Measurements from ENCODE around the gene PELI3.
"Not testable (repeated sequence)": the region's sequence is repeated elsewhere in the genome, so short reads cannot be mapped to it uniquely, and the experiment has no call there.

Gene PELI3, protein sequence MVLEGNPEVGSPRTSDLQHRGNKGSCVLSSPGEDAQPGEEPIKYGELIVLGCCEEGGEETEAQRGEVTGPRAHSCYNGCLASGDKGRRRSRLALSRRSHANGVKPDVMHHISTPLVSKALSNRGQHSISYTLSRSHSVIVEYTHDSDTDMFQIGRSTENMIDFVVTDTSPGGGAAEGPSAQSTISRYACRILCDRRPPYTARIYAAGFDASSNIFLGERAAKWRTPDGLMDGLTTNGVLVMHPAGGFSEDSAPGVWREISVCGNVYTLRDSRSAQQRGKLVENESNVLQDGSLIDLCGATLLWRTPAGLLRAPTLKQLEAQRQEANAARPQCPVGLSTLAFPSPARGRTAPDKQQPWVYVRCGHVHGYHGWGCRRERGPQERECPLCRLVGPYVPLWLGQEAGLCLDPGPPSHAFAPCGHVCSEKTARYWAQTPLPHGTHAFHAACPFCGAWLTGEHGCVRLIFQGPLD

GRCh38 chr11:66466225-66467033 is at the start of gene PELI3:
Gene PELI3, plus strand, starts transcription at chr11:66466905. Its CDS starts 1,224 bp downstream, at chr11:66468129.
- DNase-seq = peak; percentile 46 to 66

GRCh38 chr11:66417000-66417399 is 49.7 kb upstream of the PELI3 start:
- no peak for DNase-seq

- DNase-seq = peak; percentile 70 to 75
Observed at GRCh38 chr11:66418168-66418985, 48.3 kb upstream of the PELI3 start.

- DNase-seq = no peak
Observed at GRCh38 chr11:66418986-66419308, 47.8 kb upstream of the PELI3 start.

DNA sequence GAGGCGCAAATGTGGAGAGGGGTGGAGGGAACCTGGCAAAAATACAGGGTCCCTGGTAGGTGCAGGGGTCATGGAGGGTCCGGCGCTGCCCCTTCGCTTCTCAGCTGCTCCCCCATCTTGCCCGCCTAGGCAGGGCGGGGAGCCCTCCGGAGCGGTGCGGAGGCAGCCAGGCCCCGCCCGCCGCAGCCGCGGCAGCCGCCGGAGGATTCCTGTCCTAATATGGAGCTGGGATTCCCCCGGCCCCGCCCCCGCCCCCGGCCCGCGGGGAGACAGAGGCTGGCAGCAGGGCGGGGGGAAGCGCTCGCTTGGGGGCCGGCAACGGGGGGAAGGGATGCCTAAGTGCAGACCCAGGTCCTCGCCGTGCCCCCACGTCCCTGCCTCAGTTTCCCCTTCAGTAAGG is 46.9 kb upstream of the PELI3 start:
- no peak for DNase-seq

GRCh38 chr11:66420671-66421476 is 45.8 kb upstream of the PELI3 start, which contains the start of gene NPAS4:
Gene NPAS4, plus strand, starts transcription at chr11:66421035. Its CDS starts 145 bp downstream, at chr11:66421180.
- peak; percentile 46 to 59 for DNase-seq

DNA sequence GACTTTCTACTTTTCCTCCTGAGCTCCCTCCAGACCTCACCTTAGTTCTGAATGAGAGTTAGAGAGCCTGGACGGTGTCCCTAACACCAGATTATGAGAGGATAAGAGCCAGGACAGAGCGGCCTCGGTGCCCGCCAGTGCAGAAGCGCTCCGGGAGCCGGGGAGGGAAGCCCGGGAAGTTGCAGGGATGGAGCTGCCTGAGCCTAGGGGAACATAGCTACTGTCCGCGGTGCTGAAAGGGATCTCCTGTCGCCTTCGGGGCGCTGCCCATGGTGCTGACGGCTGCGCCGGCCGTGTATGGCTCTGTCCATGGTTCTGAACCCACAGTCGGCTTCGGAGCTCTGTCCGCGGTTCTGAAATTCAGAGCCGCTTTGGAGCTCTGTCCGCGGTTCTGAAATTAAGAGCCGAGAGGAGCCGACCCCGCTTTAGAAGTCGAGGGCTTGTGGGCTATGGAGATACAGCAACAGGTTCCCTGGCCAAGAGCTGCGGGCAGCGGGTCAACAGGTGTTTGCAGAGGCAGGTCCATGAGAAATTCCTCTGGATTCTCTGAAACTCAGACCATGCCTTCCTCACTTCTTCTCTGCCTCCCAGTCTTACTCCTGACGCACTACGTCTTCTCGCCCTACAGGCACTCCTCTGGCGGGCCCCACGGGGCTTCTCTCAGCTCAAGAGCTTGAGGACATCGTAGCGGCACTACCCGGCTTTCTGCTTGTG is 45.1 kb upstream of the PELI3 start:
- DNase-seq = no peak

DNA sequence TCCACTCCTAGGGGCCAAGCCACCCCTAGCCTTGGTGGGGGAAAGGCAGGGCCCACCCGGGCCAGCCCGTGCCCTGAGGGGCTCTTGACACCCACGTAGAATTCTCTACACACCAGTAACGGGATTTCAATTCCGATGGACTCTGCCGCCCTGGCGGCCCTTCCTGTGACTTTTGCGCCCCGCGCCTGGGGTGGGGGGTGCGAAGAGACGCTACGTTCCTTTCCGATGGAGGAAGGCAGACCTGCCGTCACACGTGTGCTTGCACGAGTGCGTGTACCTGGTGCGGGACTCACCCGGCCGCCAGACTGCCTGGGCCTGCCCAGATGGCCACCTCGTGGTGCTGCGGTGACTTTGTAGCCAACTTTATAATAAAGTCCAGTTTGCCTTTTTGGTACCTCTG is 40.4 kb upstream of the PELI3 start:
- no peak for DNase-seq

- DNase-seq = no peak
Observed at GRCh38 chr11:66428933-66429332, 37.8 kb upstream of the PELI3 start.

DNA sequence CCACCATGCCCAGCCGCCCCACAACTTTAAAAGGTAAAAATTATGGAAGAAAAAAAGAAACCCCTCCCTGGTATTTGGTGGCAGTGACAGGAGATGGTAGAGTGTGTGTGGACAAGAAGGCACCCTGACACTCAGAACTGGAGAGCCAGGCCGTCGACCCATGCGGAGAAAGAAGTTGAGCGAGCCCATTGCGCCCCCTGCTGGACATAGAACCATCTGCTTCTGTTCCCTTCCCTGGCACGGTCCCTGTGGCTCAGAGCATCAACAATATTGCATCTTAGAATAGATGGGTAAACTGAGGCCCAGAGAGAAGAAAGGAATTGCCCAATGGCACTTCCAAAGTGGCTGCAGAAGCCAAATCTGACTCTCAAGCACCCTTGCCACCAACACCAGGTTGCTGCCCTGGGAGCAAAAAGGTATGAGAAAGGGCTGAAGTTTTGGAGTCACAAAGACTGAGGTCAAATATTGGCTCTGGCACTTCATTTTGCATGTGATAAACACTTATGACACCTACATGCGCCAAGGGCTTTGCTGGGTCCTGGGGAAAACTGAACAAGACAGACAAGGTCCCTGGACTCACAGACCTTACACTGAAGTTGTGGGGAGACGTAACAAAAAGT is 36.6 kb upstream of the PELI3 start:
- DNase-seq = peak in 1 of 2 experiments; percentile 68

DNA sequence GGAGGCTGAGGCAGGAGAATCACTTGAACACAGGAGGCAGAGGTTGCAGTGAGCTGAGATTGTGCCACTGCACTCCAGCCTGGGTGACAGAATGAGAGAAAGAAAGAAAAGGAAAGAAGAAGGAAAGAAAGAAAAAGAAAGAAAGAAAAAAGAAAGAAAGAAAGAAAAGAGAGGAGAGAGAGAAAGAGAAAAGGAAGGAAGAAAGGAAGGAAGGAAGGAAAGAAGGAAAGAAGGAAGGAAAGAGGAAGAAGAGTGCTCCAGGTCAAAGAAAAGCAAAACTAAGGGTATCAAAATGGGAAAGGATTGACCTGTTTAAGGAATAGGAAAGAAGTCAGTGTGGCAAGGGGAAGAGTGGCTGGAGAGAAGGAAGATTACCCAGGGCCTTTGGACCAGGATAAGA is 35.4 kb upstream of the PELI3 start:
- DNase-seq = not testable (repeated sequence)

- not testable (repeated sequence) for DNase-seq
Observed at GRCh38 chr11:66431871-66432329, 34.8 kb upstream of the PELI3 start.

GRCh38 chr11:66432597-66432996 is 34.1 kb upstream of the PELI3 start:
- no peak for DNase-seq

GRCh38 chr11:66437979-66438503 is 28.7 kb upstream of the PELI3 start:
- DNase-seq = no peak

DNA sequence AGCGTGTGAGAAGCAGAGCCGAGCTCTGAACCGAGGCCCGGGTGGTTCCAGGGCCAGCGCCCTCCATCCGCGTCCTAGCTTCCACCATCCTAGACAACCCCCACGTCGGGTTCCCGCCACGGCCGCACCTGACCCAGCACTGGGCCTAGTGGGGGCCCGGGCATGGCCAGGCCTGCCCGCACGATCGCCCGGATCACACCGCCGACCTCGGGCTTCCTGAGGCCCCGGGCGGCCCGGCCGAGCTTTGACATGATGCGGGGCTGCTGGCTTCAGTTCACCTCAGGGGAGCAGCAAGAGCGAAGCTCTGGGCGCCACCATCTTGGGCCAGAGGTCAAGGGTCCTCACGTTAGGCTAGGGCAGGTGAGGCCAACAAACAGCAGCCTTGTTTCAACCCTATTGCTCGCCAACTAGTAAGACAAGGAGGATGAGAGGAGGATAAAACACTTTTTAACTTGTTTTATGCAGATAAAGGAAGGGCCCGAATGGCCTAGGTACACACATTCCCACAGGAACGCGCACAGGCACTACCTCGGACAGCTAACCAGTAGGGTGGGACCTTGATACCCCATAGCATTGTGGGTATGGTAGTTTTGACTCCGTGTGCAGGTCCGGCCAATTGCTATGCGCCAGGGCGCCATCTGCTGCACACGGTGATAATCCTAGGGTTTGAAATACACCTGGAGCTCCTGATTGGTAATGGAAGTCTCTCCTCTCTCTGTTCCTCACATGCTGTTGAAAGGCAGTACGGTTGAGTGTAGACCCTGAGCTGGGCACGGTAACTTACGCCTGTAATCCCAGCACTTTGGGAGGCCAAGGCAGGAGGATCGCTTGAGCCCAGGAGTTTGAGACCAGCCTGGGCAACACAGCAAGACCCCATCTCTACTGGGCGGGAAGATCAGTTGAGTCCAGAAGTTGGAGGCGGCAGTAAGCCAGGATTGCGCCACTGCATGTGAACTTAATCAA is 27.9 kb upstream of the PELI3 start, which contains the start of gene MRPL11:
Gene MRPL11, minus strand, starts transcription at position 345 of the 963 bp plus-strand sequence. Its CDS starts 94 bp downstream, at position 251.
- peak; percentile 61 to 84 for DNase-seq

DNA sequence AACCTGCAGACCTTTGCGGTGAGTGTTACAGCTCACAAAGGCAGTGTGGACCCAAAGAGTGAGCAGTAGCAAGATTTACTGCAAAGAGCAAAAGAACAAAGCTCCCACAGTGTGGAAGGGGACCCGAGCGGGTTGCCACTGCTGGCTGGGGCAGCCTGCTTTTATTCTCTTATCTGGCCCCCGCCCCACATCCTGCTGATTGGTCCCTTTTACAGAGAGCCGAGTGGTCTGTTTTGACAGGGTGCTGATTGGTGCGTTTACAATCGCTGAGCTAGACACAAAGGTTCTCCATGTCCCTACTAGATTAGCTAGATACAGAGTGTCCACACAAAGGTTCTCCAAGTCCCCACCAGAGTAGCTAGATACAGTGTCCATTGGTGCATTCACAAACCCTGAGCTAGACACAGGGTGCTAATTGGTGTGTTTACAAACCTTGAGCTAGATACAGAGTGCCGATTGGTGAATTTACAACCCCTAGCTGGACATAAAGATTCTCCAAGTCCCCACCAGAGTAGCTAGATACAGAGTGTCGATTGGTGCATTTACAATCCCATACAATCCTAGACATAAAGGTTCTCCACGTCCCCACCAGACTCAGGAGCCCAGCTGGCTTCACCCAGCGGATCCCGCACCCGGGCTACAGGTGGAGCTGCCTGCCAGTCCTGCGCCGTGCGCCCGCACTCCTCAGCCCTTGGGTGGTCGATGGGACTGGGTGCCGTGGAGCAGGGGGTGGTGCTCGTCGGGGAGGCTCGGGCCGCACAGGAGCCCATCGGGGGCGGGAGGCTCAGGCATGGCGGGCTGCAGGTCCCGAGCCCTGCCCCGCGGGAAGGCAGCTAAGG is 26.4 kb upstream of the PELI3 start:
- not testable (repeated sequence) for DNase-seq

DNA sequence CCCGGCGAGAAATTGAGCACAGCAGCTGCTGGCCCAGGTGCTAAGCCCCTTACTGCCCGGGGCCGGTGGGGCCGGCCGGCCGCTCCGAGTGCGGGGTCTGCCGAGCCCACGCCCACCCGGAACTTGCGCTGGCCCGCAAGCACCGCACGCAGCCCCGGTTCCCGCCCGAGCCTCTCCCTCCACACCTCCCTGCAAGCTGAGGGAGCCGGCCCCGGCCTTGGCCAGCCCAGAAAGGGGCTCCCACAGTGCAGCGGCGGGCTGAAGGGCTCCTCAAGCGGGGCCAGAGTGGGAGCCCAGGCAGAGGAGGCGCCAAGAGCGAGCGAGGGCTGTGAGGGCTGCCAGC is 25.8 kb upstream of the PELI3 start:
- DNase-seq = not testable (repeated sequence)

DNA sequence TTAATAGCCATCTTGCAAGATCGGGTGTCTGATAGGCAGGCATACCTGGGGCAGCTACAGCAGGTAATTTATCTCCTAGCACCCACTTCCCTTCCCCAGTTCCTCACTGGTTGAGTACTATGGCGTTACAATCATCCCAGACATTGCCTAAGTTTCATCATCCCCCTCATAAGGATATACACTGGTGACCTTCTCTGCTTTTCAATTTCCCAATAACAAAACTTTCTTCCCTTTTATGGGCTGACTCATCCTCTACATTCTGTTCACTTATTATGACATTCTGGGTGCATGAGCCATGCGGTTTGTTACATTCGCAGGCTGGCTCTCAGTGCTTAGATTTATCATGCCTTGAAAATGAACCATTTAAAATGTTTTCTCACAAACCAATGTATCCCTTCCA is 23.1 kb upstream of the PELI3 start:
- no peak for DNase-seq

Measured in cerebellar nuclear complex (tissue), 1 donor.